Measurements from ENCODE around the gene AGR2. TPM values are rescaled to one million over a fixed set of nuclear protein-coding genes. Genes with fewer than 3 reads are reported as not detected.

Gene AGR2
- polyA plus RNA-seq, 1 experiment = 0.60 TPM

Other genes with a start within 250 kb of the AGR2 start
- gene ANKMY2, start 159.2 kb downstream of the AGR2 start, polyA plus RNA-seq (2011; rRNA removed) = 25.0 and 31.8 TPM in 2 replicates
- 84.4 and 87.6 TPM in 2 replicates for gene BZW2, start 158.8 kb downstream of the AGR2 start, polyA plus RNA-seq (2011; rRNA removed)
- gene TSPAN13, start 51.2 kb downstream of the AGR2 start, polyA plus RNA-seq (2011; rRNA removed) = 7.0 and 10.1 TPM in 2 replicates
- not detected in 2 replicates for gene AGR3, start 77.0 kb upstream of the AGR2 start, polyA plus RNA-seq (2011; rRNA removed)

Data from AG04450 (cell line).